HepG2 (cell line): ENCODE results near the gene ESYT1. TPM values are rescaled to one million over a fixed set of nuclear protein-coding genes. Genes with fewer than 3 reads are reported as not detected.

Experiments used
- CHD4 ChIP-seq: fragments of 200-600 bp; sonication (generic); IDR thresholded peaks from 2 replicates; pipeline ENCODE4 v1.7.0; 2017; ENCODE audit warnings: mild to moderate bottlenecking, low read length, borderline replicate concordance
- ELK4 ChIP-seq: sonication (generic); formaldehyde crosslinking; IDR thresholded peaks from 2 replicates; pipeline ENCODE4 v1.9.0; 2021; ENCODE audit warnings: missing genetic modification reagents, borderline replicate concordance
- GLI4 ChIP-seq: sonication (generic); formaldehyde crosslinking; IDR thresholded peaks from 2 replicates; pipeline ENCODE4 v1.5.1; 2020; ENCODE audit warnings: missing genetic modification reagents, mild to moderate bottlenecking, moderate library complexity, borderline replicate concordance
- GPN1 ChIP-seq: sonication (generic); formaldehyde crosslinking; IDR thresholded peaks from 2 replicates; pipeline ENCODE4 v1.5.1; 2020; ENCODE audit warnings: missing genetic modification reagents, borderline replicate concordance
- HNRNPL ChIP-seq: fragments of 200-400 bp; formaldehyde crosslinking; IDR thresholded peaks from 2 replicates; pipeline ENCODE4 v1.6.1; 2017; ENCODE audit warnings: mild to moderate bottlenecking, low read depth, low read length
- HOXA7 ChIP-seq: sonication (generic); formaldehyde crosslinking; IDR thresholded peaks from 2 replicates; pipeline ENCODE4 v1.8.1; 2022; ENCODE audit warnings: mild to moderate bottlenecking, missing genetic modification reagents, moderate library complexity
- MED8 ChIP-seq: sonication (generic); formaldehyde crosslinking; IDR thresholded peaks from 2 replicates; pipeline ENCODE4 v1.8.1; 2023; ENCODE audit warnings: mild to moderate bottlenecking, missing genetic modification reagents; ENCODE audit not compliant: insufficient replicate concordance
- SRF ChIP-seq: IDR thresholded peaks from 2 replicates; pipeline ENCODE4 v1.6.1; 2011; ENCODE audit warnings: mild to moderate bottlenecking, low read depth, low read length, moderate library complexity
- TAF1 ChIP-seq: sonication (generic); formaldehyde crosslinking; IDR thresholded peaks from 2 replicates; pipeline ENCODE4 v1.4.0; 2020; ENCODE audit warnings: missing genetic modification reagents
- TBP ChIP-seq: sonication (generic); formaldehyde crosslinking; IDR thresholded peaks from 2 replicates; pipeline ENCODE4 v1.5.0; 2020; ENCODE audit warnings: missing genetic modification reagents
- TEAD2 ChIP-seq: sonication (generic); formaldehyde crosslinking; IDR thresholded peaks from 2 replicates; pipeline ENCODE4 v1.9.0; 2021; ENCODE audit warnings: missing genetic modification reagents
- TMF1 ChIP-seq: sonication (generic); formaldehyde crosslinking; IDR thresholded peaks from 2 replicates; pipeline ENCODE4 v1.8.1; 2022; ENCODE audit warnings: low read depth, missing genetic modification reagents
- YY1 ChIP-seq: IDR thresholded peaks from 2 replicates; pipeline ENCODE4 v1.6.1; 2011; ENCODE audit warnings: low read length, low read depth, moderate library complexity, mild to moderate bottlenecking; ENCODE audit not compliant: insufficient read depth, insufficient replicate concordance
- ZBTB1 ChIP-seq: sonication (generic); formaldehyde crosslinking; IDR thresholded peaks from 2 replicates; pipeline ENCODE4 v1.4.0; 2020; ENCODE audit warnings: missing genetic modification reagents, borderline replicate concordance
- ZKSCAN5 ChIP-seq: sonication (generic); formaldehyde crosslinking; IDR thresholded peaks from 2 replicates; pipeline ENCODE4 v1.5.1; 2020; ENCODE audit warnings: mild to moderate bottlenecking, missing genetic modification reagents
- ZNF256 ChIP-seq: sonication (generic); formaldehyde crosslinking; conservative IDR thresholded peaks from 2 replicates; pipeline ENCODE4 v1.4.0; 2020; ENCODE audit warnings: missing genetic modification reagents
- ZNF510 ChIP-seq: sonication (generic); formaldehyde crosslinking; IDR thresholded peaks from 2 replicates; pipeline ENCODE4 v1.4.0; 2020; ENCODE audit warnings: low read depth, mild to moderate bottlenecking, missing genetic modification reagents
- ZNF569 ChIP-seq: sonication (generic); formaldehyde crosslinking; IDR thresholded peaks from 2 replicates; pipeline ENCODE4 v1.5.0; 2020; ENCODE audit warnings: mild to moderate bottlenecking, missing genetic modification reagents, moderate library complexity, borderline replicate concordance
- ZNF614 ChIP-seq: IDR thresholded peaks from 2 replicates; pipeline ENCODE4 v1.6.1; 2018; ENCODE audit warnings: missing biosample characterization, missing genetic modification reagents, inconsistent platforms, borderline replicate concordance
- ZNF891 ChIP-seq: sonication (generic); formaldehyde crosslinking; IDR thresholded peaks from 2 replicates; pipeline ENCODE4 v1.5.0; 2020; ENCODE audit warnings: mild to moderate bottlenecking, missing genetic modification reagents
- polyA plus RNA-seq, 8 experiments: library from polyadenylated mRNA; depleted of rRNA in 3 of 8; stranded (reverse) in 7 of 8; unstranded in 1 of 8; fragments of >200 nt; fragmentation: Illumina TruSeq in 4 of 8; extraction: Trizol in 4 of 8; gene quantifications; 2 replicates each; pipeline versions ENCODE4 v1.2.1 to v1.2.3, GENCODE V29; 2011 to 2016; ENCODE audit warnings: low read depth in 4 of 8, missing spikeins in 1 of 8, mixed read lengths in 1 of 8; ENCODE audit not compliant: insufficient read depth in 1 of 8
- total RNA-seq, 5 experiments: library from RNA; depleted of rRNA; stranded (reverse); fragments of >200 nt; fragmentation: Illumina TruSeq; extraction: Trizol; gene quantifications; 2 replicates each; pipeline ENCODE4 v1.2.3, GENCODE V29; 2016; ENCODE audit warnings: low read depth in 1 of 5
- TF ChIP-seq, protein P1 (sequence below): conservative IDR thresholded peaks from 2 replicates; pipeline ENCODE4 v1.6.1; 2018; ENCODE audit warnings: missing genetic modification reagents
- TF ChIP-seq, protein P2 (sequence below): sonication (generic); formaldehyde crosslinking; IDR thresholded peaks from 2 replicates; pipeline ENCODE4 v1.5.1; 2020; ENCODE audit warnings: mild to moderate bottlenecking, missing genetic modification reagents, moderate library complexity
- TF ChIP-seq, protein P3 (sequence below): sonication (generic); formaldehyde crosslinking; IDR thresholded peaks from 2 replicates; pipeline ENCODE4 v1.8.1; 2023; ENCODE audit warnings: missing genetic modification reagents, inconsistent platforms, borderline replicate concordance
- TF ChIP-seq, protein P4 (sequence below): IDR thresholded peaks from 2 replicates; pipeline ENCODE4 v1.6.1; 2016

Gene ESYT1
- total and polyA plus RNA-seq, 2 of the 13 experiments (the other 11 are each of a cell fraction or from before 2014, with no cell fraction given) = 66.9 to 71.0 TPM

GRCh38 chr12:56117778-56118687 is 10.0 kb upstream of the ESYT1 start, which contains the start of gene ZC3H10 (continued):
- TF ChIP-seq, protein P1, sequence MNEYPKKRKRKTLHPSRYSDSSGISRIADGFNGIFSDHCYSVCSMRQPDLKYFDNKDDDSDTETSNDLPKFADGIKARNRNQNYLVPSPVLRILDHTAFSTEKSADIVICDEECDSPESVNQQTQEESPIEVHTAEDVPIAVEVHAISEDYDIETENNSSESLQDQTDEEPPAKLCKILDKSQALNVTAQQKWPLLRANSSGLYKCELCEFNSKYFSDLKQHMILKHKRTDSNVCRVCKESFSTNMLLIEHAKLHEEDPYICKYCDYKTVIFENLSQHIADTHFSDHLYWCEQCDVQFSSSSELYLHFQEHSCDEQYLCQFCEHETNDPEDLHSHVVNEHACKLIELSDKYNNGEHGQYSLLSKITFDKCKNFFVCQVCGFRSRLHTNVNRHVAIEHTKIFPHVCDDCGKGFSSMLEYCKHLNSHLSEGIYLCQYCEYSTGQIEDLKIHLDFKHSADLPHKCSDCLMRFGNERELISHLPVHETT (CRISPR knock-in tag) = peak; percentile 98
- TF ChIP-seq HOXA7 (CRISPR knock-in tag) = no peak
- TF ChIP-seq, protein P2, sequence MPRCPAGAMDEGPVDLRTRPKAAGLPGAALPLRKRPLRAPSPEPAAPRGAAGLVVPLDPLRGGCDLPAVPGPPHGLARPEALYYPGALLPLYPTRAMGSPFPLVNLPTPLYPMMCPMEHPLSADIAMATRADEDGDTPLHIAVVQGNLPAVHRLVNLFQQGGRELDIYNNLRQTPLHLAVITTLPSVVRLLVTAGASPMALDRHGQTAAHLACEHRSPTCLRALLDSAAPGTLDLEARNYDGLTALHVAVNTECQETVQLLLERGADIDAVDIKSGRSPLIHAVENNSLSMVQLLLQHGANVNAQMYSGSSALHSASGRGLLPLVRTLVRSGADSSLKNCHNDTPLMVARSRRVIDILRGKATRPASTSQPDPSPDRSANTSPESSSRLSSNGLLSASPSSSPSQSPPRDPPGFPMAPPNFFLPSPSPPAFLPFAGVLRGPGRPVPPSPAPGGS = no peak; the same call in 1 of the 2 replicates
- TF ChIP-seq ZBTB1 = no peak
- TF ChIP-seq YY1 = peak; percentile 81
- no peak; the same call in 1 of the 2 replicates for TF ChIP-seq ELK4
- 0 out of 2 replicates have a peak, but pooled peaks have one; percentile 28 for TF ChIP-seq ZNF256 (CRISPR knock-in tag)
- TF ChIP-seq GPN1 (CRISPR knock-in tag) = no peak
- no peak for TF ChIP-seq TEAD2
- TF ChIP-seq ZNF569 (CRISPR knock-in tag) = no peak
- TF ChIP-seq, protein P3, sequence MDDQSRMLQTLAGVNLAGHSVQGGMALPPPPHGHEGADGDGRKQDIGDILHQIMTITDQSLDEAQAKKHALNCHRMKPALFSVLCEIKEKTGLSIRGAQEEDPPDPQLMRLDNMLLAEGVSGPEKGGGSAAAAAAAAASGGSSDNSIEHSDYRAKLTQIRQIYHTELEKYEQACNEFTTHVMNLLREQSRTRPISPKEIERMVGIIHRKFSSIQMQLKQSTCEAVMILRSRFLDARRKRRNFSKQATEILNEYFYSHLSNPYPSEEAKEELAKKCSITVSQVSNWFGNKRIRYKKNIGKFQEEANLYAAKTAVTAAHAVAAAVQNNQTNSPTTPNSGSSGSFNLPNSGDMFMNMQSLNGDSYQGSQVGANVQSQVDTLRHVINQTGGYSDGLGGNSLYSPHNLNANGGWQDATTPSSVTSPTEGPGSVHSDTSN (CRISPR knock-in tag) = peak; percentile 53; the same call in 1 of the 2 replicates
- no peak for TF ChIP-seq TBP (CRISPR knock-in tag)
- TF ChIP-seq TAF1 (CRISPR knock-in tag) = peak; percentile 77; the same call in 1 of the 2 replicates
- TF ChIP-seq ZNF891 (CRISPR knock-in tag) = peak; percentile 88
- 0 out of 2 replicates have a peak, but pooled peaks have one; percentile 17 for TF ChIP-seq HNRNPL
- peak; percentile 45; the same call in 1 of the 2 replicates for TF ChIP-seq SRF
- TF ChIP-seq, protein P4, sequence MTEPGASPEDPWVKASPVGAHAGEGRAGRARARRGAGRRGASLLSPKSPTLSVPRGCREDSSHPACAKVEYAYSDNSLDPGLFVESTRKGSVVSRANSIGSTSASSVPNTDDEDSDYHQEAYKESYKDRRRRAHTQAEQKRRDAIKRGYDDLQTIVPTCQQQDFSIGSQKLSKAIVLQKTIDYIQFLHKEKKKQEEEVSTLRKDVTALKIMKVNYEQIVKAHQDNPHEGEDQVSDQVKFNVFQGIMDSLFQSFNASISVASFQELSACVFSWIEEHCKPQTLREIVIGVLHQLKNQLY = peak; percentile 73; the same call in 1 of the 2 replicates
- no peak for TF ChIP-seq GLI4 (CRISPR knock-in tag)
- TF ChIP-seq ZKSCAN5 (CRISPR knock-in tag) = no peak; the same call in 1 of the 2 replicates
- TF ChIP-seq ZNF614 (CRISPR knock-in tag) = peak; percentile 68; the same call in 1 of the 2 replicates
- TF ChIP-seq ZNF510 (CRISPR knock-in tag) = no peak
- no peak for TF ChIP-seq MED8 (CRISPR knock-in tag)
- no peak for TF ChIP-seq CHD4
- TF ChIP-seq TMF1 (CRISPR knock-in tag) = peak; percentile 66; the same call in 1 of the 2 replicates
